Measurements from ENCODE around the gene WNK1. TPM values are rescaled to one million over a fixed set of nuclear protein-coding genes. Genes with fewer than 3 reads are reported as not detected.

WNK1 gene
- polyA plus RNA-seq, 1 donor from 2014 or later, result 25.9 TPM

DNA sequence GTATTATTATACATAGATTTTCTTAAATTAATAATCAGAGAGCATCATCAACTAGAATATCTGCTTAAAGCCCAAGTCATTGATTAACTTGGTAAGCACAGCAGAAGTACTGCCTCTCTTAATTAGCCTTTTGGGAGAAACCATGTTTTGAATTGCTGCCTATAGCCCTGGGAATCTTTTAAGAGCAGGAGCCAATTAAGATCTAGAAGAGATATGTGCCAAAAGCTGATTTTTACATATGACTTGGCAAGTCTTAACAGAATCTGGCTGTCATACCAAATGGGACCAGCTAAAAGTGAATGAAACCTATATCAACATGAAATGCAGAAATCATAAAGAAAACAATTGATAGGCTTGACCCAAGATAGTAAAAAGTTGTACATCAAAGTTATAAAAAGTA, 23.2 kb upstream of the WNK1 start:
- H3K79me2 ChIP-seq (replicated peaks; ENCODE audit: insufficient read depth, low read length), result no peaks in the 10 kb centered on the region
- no peak overlapping the region for H2AFZ ChIP-seq (ENCODE audit: low read depth, low read length)
- H3K27me3 ChIP-seq (ENCODE audit: insufficient read depth, low read depth, low read length), result no peaks in the 10 kb centered on the region
- no peak overlapping the region for H3K4me3 ChIP-seq (ENCODE audit: low read length)
- no peak overlapping the region for H3K9ac ChIP-seq (ENCODE audit: low read length)
- H3F3A ChIP-seq (ENCODE audit: insufficient read depth, low read length, poor library complexity, severe bottlenecking), result no peaks in the 10 kb centered on the region
- H3K36me3 ChIP-seq (ENCODE audit: insufficient read depth, low read length), result no peaks in the 10 kb centered on the region
- no peaks in the 10 kb centered on the region for H4K20me1 ChIP-seq (ENCODE audit: insufficient read depth)
- H3K9me3 ChIP-seq (ENCODE audit: low read length), result no peaks in the 10 kb centered on the region
- H3K4me2 ChIP-seq (ENCODE audit: low read length), result no peak overlapping the region
- no peak overlapping the region for H3K27ac ChIP-seq (ENCODE audit: low read length)
- H3K9me2 ChIP-seq (ENCODE audit: insufficient read depth, low read length), result no peaks in the 10 kb centered on the region
- no peak for TF ChIP-seq MXI1 (conservative IDR thresholded peaks at IDR 0.05; ENCODE audit: poor library complexity, severe bottlenecking)

DNA sequence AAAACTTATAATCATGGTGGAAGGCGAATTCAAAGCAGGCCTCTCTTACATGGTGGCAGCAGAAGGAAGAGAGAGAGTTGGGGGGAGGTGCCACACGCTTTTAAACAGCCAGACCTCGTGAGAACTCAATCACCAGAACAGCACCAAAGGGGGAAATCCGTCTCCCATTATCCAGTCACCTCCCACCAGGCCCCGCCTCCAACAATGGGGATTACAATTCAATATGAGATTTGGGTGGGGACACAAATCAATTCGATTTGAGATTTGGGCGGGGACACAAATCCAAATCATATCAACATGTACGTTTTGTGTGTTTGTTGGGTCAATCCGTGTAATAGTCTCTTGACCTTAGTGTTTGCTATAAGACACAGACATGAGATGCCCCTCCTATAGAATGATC, 21.8 kb upstream of the WNK1 start:
- no peak overlapping the region for H3K4me3 ChIP-seq (ENCODE audit: low read length)

More for the DNA sequence above, 21.8 kb upstream of the WNK1 start:
- Histone ChIP-seq H3K4me2 (ENCODE audit: low read length) (no peak overlapping the region), H3K27ac (ENCODE audit: low read length) (no peak overlapping the region), H3K27me3 (ENCODE audit: insufficient read depth, low read depth, low read length) (no peaks in the 10 kb centered on the region), H3K79me2 (replicated peaks; ENCODE audit: insufficient read depth, low read length) (no peaks in the 10 kb centered on the region), H3K9me3 (ENCODE audit: low read length) (no peaks in the 10 kb centered on the region), H3K36me3 (ENCODE audit: insufficient read depth, low read length) (no peaks in the 10 kb centered on the region), H3F3A (ENCODE audit: insufficient read depth, low read length, poor library complexity, severe bottlenecking) (no peaks in the 10 kb centered on the region), H2AFZ (ENCODE audit: low read depth, low read length) (no peak overlapping the region), H4K20me1 (ENCODE audit: insufficient read depth) (no peaks in the 10 kb centered on the region), H3K9ac (ENCODE audit: low read length) (no peak overlapping the region), H3K9me2 (ENCODE audit: insufficient read depth, low read length) (no peaks in the 10 kb centered on the region)
- TF ChIP-seq, protein P1, sequence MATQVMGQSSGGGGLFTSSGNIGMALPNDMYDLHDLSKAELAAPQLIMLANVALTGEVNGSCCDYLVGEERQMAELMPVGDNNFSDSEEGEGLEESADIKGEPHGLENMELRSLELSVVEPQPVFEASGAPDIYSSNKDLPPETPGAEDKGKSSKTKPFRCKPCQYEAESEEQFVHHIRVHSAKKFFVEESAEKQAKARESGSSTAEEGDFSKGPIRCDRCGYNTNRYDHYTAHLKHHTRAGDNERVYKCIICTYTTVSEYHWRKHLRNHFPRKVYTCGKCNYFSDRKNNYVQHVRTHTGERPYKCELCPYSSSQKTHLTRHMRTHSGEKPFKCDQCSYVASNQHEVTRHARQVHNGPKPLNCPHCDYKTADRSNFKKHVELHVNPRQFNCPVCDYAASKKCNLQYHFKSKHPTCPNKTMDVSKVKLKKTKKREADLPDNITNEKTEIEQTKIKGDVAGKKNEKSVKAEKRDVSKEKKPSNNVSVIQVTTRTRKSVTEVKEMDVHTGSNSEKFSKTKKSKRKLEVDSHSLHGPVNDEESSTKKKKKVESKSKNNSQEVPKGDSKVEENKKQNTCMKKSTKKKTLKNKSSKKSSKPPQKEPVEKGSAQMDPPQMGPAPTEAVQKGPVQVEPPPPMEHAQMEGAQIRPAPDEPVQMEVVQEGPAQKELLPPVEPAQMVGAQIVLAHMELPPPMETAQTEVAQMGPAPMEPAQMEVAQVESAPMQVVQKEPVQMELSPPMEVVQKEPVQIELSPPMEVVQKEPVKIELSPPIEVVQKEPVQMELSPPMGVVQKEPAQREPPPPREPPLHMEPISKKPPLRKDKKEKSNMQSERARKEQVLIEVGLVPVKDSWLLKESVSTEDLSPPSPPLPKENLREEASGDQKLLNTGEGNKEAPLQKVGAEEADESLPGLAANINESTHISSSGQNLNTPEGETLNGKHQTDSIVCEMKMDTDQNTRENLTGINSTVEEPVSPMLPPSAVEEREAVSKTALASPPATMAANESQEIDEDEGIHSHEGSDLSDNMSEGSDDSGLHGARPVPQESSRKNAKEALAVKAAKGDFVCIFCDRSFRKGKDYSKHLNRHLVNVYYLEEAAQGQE (IDR thresholded peaks at IDR 0.05; ENCODE audit: borderline replicate concordance), result no peak
- TF ChIP-seq MXI1 (conservative IDR thresholded peaks at IDR 0.05; ENCODE audit: poor library complexity, severe bottlenecking) (no peak), EP300 (conservative IDR thresholded peaks at IDR 0.05; ENCODE audit: poor library complexity, severe bottlenecking) (no peak), RAD21 (conservative IDR thresholded peaks at IDR 0.05) (no peak), SMC3 (conservative IDR thresholded peaks at IDR 0.05; ENCODE audit: poor library complexity) (no peak), EZH2 (IDR thresholded peaks at IDR 0.05; ENCODE audit: borderline replicate concordance, insufficient read depth, low read length, poor library complexity, severe bottlenecking) (no peak), TAF1 (IDR thresholded peaks at IDR 0.05; ENCODE audit: low read depth) (no peak), POLR2AphosphoS5 (IDR thresholded peaks at IDR 0.05) (no peak)
- TF ChIP-seq, protein P2, sequence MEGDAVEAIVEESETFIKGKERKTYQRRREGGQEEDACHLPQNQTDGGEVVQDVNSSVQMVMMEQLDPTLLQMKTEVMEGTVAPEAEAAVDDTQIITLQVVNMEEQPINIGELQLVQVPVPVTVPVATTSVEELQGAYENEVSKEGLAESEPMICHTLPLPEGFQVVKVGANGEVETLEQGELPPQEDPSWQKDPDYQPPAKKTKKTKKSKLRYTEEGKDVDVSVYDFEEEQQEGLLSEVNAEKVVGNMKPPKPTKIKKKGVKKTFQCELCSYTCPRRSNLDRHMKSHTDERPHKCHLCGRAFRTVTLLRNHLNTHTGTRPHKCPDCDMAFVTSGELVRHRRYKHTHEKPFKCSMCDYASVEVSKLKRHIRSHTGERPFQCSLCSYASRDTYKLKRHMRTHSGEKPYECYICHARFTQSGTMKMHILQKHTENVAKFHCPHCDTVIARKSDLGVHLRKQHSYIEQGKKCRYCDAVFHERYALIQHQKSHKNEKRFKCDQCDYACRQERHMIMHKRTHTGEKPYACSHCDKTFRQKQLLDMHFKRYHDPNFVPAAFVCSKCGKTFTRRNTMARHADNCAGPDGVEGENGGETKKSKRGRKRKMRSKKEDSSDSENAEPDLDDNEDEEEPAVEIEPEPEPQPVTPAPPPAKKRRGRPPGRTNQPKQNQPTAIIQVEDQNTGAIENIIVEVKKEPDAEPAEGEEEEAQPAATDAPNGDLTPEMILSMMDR (IDR thresholded peaks at IDR 0.05; ENCODE audit: poor library complexity, severe bottlenecking), result no peak
